ENCODE data around the gene SLC25A40. TPM values are rescaled to one million over a fixed set of nuclear protein-coding genes. Genes with fewer than 3 reads are reported as not detected.

SLC25A40 gene
- total RNA-seq, 4 donors from 2014 or later, result 1.4 to 50.8 (median 25.4) TPM

GRCh38 chr7:87852306-87852705 lies 23.9 kb downstream of the SLC25A40 start:
- Histone ChIP-seq H3K4me3 (no peak overlapping the region), H3K36me3 (peaks cover 0 to 16% (median 4%) of the 10 kb centered on the region in 4 donors), H3K9me3 (no peaks in the 10 kb centered on the region), H3K4me1 (no peaks in the 10 kb centered on the region), H3K27me3 (no peaks in the 10 kb centered on the region), H3K27ac (no peak overlapping the region)
- intact Hi-C loops (cut with DNase I; ENCODE audit: low total_unique reads), result no loop called here
- TF ChIP-seq POLR2A (IDR thresholded peaks at IDR 0.05) (no peak), CTCF (IDR thresholded peaks at IDR 0.05) (no peak), POLR2AphosphoS5 (IDR thresholded peaks at IDR 0.05) (no peak), EP300 (IDR thresholded peaks at IDR 0.05; ENCODE audit: low read depth) (no peak)
- no peak for DNase-seq
- 85 to 88% methylated on average over 5 to 6 of the region's 6 CpGs for WGBS, 2 donors (ENCODE audit: low coverage in 1 of 2)
- in situ Hi-C loops (cut with MboI; ENCODE audit: low pct_ligation_motif_present in 1 of 4, low pct_unique_long_range_greater_than_20kb in 1 of 4, low sequenced_read_pairs in 3 of 4), result no loop called here

GRCh38 chr7:87850836-87851593 lies 25.1 kb downstream of the SLC25A40 start:
- intact Hi-C loops (cut with DNase I; ENCODE audit: low total_unique reads), result no loop called here
- in situ Hi-C loops (cut with MboI; ENCODE audit: low pct_ligation_motif_present in 1 of 4, low pct_unique_long_range_greater_than_20kb in 1 of 4, low sequenced_read_pairs in 3 of 4), result no loop called here
- Histone ChIP-seq H3K27ac (no peak overlapping the region), H3K4me3 (no peak overlapping the region), H3K4me1 (no peaks in the 10 kb centered on the region), H3K9me3 (no peaks in the 10 kb centered on the region), H3K36me3 (peaks cover 0 to 20% (median 7%) of the 10 kb centered on the region in 4 donors), H3K27me3 (no peaks in the 10 kb centered on the region)
- DNase-seq, result no peak
- TF ChIP-seq EP300 (IDR thresholded peaks at IDR 0.05; ENCODE audit: low read depth) (no peak), POLR2A (IDR thresholded peaks at IDR 0.05) (no peak), POLR2AphosphoS5 (IDR thresholded peaks at IDR 0.05) (no peak), CTCF (IDR thresholded peaks at IDR 0.05) (no peak)
- 90 to 100% methylated on average over 1 of the region's 1 CpG for WGBS, 2 donors (ENCODE audit: low coverage in 1 of 2)

- WGBS, 2 donors (ENCODE audit: low coverage in 1 of 2), result 33 to 69% methylated on average over 1 of the region's 1 CpG
- in situ Hi-C loops (cut with MboI; ENCODE audit: low pct_ligation_motif_present in 1 of 4, low pct_unique_long_range_greater_than_20kb in 1 of 4, low sequenced_read_pairs in 3 of 4), result no loop called here
- intact Hi-C loops (cut with DNase I; ENCODE audit: low total_unique reads), result no loop called here
Measured at GRCh38 chr7:87837597-87837996, 38.6 kb downstream of the SLC25A40 start.

DNA sequence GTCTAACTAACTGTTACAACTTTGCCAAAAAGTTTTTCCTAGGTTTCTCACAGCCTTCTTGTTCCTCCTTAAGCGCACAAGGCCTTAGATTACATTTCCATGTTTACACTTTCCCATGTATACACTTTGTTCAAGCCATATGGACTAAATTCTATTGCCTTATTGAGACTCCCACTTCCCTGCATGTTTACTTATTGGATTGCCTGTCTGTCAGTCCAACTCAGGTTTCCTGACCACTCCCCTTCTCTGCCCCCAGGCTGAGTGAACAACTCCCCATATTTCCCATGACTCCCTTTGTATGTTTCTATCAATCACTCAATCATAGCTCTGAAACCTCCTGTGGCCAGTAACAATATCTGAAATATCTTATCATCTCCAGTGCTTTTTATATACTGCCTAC lies 43.0 kb downstream of the SLC25A40 start:
- no peak for DNase-seq
- in situ Hi-C loops (cut with MboI; ENCODE audit: low pct_ligation_motif_present in 1 of 4, low pct_unique_long_range_greater_than_20kb in 1 of 4, low sequenced_read_pairs in 3 of 4) (no loop called here), intact Hi-C loops (cut with DNase I; ENCODE audit: low total_unique reads) (no loop called here)
- H3K9me3 ChIP-seq, result no peaks in the 10 kb centered on the region
- no peaks in the 10 kb centered on the region for H3K27me3 ChIP-seq
- H3K36me3 ChIP-seq, result peaks cover 0 to 8% (median 0%) of the 10 kb centered on the region in 4 donors
- H3K4me1 ChIP-seq, result no peaks in the 10 kb centered on the region
- H3K4me3 ChIP-seq, result no peak overlapping the region
- no peak overlapping the region for H3K27ac ChIP-seq
- 68% methylated on average over 1 of the region's 1 CpG; no CpG with 5 or more reads in 1 of the 2 donors for WGBS, 2 donors (ENCODE audit: low coverage in 1 of 2)
- no peak for TF ChIP-seq POLR2AphosphoS5 (IDR thresholded peaks at IDR 0.05)

More at GRCh38 chr7:87837597-87837996, 38.6 kb downstream of the SLC25A40 start:
- no peak for TF ChIP-seq POLR2AphosphoS5 (IDR thresholded peaks at IDR 0.05)
- no peak for TF ChIP-seq POLR2A (IDR thresholded peaks at IDR 0.05)
- no peak for TF ChIP-seq CTCF (IDR thresholded peaks at IDR 0.05)
- no peak for TF ChIP-seq EP300 (IDR thresholded peaks at IDR 0.05; ENCODE audit: low read depth)
- Histone ChIP-seq H3K27me3 (no peaks in the 10 kb centered on the region), H3K4me3 (no peak overlapping the region), H3K36me3 (peaks cover 0 to 19% (median 0%) of the 10 kb centered on the region in 4 donors), H3K27ac (no peak overlapping the region), H3K4me1 (no peaks in the 10 kb centered on the region), H3K9me3 (no peaks in the 10 kb centered on the region)
- no peak for DNase-seq
